ENCODE data around the gene PRUNE2.

PRUNE2 gene

DNA sequence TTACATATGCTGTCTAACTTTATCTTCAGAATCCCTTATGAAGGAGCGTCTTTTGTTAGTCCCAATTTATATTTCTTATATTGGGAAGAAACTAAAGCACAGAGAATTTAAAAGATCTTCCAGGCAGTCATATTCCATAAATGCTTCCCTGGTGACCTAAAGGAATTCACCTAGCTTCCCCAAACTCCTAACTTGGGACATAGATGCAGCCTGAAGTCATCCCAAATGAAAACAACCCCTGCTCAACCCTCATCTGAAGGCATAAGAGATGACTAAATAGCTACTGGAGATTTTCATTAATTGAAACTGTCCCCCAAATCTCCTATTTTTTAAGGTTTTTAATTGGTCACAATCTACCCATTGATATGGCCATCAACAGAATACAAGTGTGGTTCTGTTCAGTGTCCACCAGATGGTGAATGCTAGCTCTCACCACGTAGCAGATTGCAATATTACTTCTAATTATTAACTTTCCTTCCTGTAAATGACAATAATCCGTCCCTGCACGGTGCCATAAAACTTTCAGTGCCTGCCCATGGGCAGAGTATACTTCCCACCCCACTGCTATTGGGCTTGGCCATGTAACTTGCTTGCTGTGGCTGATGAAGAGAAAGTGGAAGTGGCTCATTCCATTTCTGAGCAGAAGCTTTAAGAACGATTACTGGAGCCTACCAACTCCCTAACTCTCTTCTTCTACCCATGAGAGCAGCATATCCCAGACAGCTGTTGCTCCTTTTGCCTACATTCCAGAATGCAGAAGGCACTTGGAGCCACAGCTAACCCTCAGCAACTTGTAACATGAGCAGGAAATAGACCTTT, 18.7 kb downstream of the PRUNE2 start:
- no peaks in the 10 kb centered on the region for H3K9me3 ChIP-seq (ENCODE audit: insufficient read depth, low read length, severe bottlenecking)
- TF ChIP-seq, protein P1, sequence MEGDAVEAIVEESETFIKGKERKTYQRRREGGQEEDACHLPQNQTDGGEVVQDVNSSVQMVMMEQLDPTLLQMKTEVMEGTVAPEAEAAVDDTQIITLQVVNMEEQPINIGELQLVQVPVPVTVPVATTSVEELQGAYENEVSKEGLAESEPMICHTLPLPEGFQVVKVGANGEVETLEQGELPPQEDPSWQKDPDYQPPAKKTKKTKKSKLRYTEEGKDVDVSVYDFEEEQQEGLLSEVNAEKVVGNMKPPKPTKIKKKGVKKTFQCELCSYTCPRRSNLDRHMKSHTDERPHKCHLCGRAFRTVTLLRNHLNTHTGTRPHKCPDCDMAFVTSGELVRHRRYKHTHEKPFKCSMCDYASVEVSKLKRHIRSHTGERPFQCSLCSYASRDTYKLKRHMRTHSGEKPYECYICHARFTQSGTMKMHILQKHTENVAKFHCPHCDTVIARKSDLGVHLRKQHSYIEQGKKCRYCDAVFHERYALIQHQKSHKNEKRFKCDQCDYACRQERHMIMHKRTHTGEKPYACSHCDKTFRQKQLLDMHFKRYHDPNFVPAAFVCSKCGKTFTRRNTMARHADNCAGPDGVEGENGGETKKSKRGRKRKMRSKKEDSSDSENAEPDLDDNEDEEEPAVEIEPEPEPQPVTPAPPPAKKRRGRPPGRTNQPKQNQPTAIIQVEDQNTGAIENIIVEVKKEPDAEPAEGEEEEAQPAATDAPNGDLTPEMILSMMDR (IDR thresholded peaks at IDR 0.05; ENCODE audit: borderline replicate concordance, extremely low read depth, low read length, poor library complexity, severe bottlenecking) = no peak
- no peaks in the 10 kb centered on the region for H4K20me1 ChIP-seq (ENCODE audit: insufficient read depth, low read length)
- H2AFZ ChIP-seq (ENCODE audit: low read depth, low read length) = no peak overlapping the region
- ATAC-seq (ENCODE audit: insufficient read depth, low read depth) (no peak), DNase-seq (no peak)
- no peaks in the 10 kb centered on the region for H3K79me2 ChIP-seq (ENCODE audit: insufficient read depth, low read length)
- no peaks in the 10 kb centered on the region for H3K4me1 ChIP-seq (ENCODE audit: insufficient read depth, low read length)
- no peaks in the 10 kb centered on the region for H3K36me3 ChIP-seq (ENCODE audit: insufficient read depth, low read length)
- no peak overlapping the region for H3K4me2 ChIP-seq (ENCODE audit: insufficient read depth, low read length)
- H3K9ac ChIP-seq (ENCODE audit: low read depth, low read length) = no peak overlapping the region
- H3K27me3 ChIP-seq (ENCODE audit: insufficient read depth, low read length, poor library complexity) = no peaks in the 10 kb centered on the region
- no peak overlapping the region for H3K27ac ChIP-seq (ENCODE audit: low read length)
- H3K4me3 ChIP-seq (ENCODE audit: low read depth in 1 of 2, low read length in 2 of 2) = no peak overlapping the region

DNA sequence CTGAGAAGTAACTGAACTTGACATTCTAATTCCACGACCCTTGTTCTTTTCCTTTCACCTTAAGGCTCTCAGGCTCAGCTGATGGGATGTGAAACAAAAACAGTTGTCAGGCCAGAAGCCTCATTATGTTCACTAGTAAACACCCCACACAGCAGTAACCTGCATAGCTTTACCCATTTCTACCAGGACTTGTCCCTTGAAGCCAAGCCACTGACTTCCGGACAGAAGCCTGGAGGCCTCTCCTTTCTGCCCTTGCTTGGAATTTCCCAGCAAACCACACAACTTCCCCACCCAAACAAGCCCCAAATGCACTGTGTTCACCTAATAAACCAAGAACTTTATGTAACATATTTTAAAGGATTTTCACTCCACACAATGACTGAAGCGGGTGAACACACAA, 19.6 kb downstream of the PRUNE2 start:
- Histone ChIP-seq H4K20me1 (ENCODE audit: insufficient read depth, low read length) (no peaks in the 10 kb centered on the region), H3K4me1 (ENCODE audit: insufficient read depth, low read length) (no peaks in the 10 kb centered on the region), H3K9me3 (ENCODE audit: insufficient read depth, low read length, severe bottlenecking) (no peaks in the 10 kb centered on the region)

DNA sequence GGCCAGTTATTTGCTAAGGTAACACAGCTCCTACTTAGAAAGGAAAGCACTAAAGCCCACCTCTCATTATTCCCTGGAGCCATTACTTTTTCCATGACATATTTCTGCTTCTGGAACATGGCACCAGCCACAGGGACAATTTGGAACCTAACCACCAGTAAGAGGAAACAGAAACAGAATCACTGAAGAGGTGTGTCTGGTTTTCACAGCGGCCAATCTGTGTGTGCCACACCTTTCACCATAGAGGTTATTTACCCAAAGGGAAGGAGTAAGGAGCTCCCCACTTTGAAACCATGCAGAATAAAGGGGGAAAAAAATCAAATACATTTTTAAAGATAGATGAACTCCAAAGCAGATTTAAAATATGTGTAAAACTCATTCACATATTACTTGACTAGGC, 21.1 kb downstream of the PRUNE2 start:
- no peak overlapping the region for H3K4me3 ChIP-seq (ENCODE audit: low read depth in 1 of 2, low read length in 2 of 2)
- no peak overlapping the region for H3K9ac ChIP-seq (ENCODE audit: low read depth, low read length)
- DNase-seq = no peak
- no peaks in the 10 kb centered on the region for H3K27me3 ChIP-seq (ENCODE audit: insufficient read depth, low read length, poor library complexity)
- H3K27ac ChIP-seq (ENCODE audit: low read length) = no peak overlapping the region
- no peaks in the 10 kb centered on the region for H3K9me3 ChIP-seq (ENCODE audit: insufficient read depth, low read length, severe bottlenecking)
- TF ChIP-seq, protein P1 (IDR thresholded peaks at IDR 0.05; ENCODE audit: borderline replicate concordance, extremely low read depth, low read length, poor library complexity, severe bottlenecking) = no peak
- no peak for TF ChIP-seq EZH2 (IDR thresholded peaks at IDR 0.05; ENCODE audit: borderline replicate concordance, low read depth, low read length, severe bottlenecking)
- H3K79me2 ChIP-seq (ENCODE audit: insufficient read depth, low read length) = no peaks in the 10 kb centered on the region
- H3K36me3 ChIP-seq (ENCODE audit: insufficient read depth, low read length) = no peaks in the 10 kb centered on the region
- no peaks in the 10 kb centered on the region for H4K20me1 ChIP-seq (ENCODE audit: insufficient read depth, low read length)
- H2AFZ ChIP-seq (ENCODE audit: low read depth, low read length) = no peak overlapping the region
- no peak for ATAC-seq (ENCODE audit: insufficient read depth, low read depth)
- H3K4me1 ChIP-seq (ENCODE audit: insufficient read depth, low read length) = no peaks in the 10 kb centered on the region
- H3K4me2 ChIP-seq (ENCODE audit: insufficient read depth, low read length) = no peak overlapping the region

More for the DNA sequence above, 19.6 kb downstream of the PRUNE2 start:
- ATAC-seq (ENCODE audit: insufficient read depth, low read depth) (no peak), DNase-seq (no peak)
- no peak overlapping the region for H3K9ac ChIP-seq (ENCODE audit: low read depth, low read length)
- H3K27ac ChIP-seq (ENCODE audit: low read length) = no peak overlapping the region
- H2AFZ ChIP-seq (ENCODE audit: low read depth, low read length) = no peak overlapping the region
- TF ChIP-seq, protein P1 (IDR thresholded peaks at IDR 0.05; ENCODE audit: borderline replicate concordance, extremely low read depth, low read length, poor library complexity, severe bottlenecking) = no peak
- no peak for TF ChIP-seq EZH2 (IDR thresholded peaks at IDR 0.05; ENCODE audit: borderline replicate concordance, low read depth, low read length, severe bottlenecking)
- no peaks in the 10 kb centered on the region for H3K27me3 ChIP-seq (ENCODE audit: insufficient read depth, low read length, poor library complexity)
- H3K79me2 ChIP-seq (ENCODE audit: insufficient read depth, low read length) = no peaks in the 10 kb centered on the region
- H3K36me3 ChIP-seq (ENCODE audit: insufficient read depth, low read length) = no peaks in the 10 kb centered on the region
- H3K4me2 ChIP-seq (ENCODE audit: insufficient read depth, low read length) = no peak overlapping the region
- no peak overlapping the region for H3K4me3 ChIP-seq (ENCODE audit: low read depth in 1 of 2, low read length in 2 of 2)
